Measurements from ENCODE around the gene ACER3. TPM values are rescaled to one million over a fixed set of nuclear protein-coding genes. Genes with fewer than 3 reads are reported as not detected.

Gene ACER3
- total RNA-seq, 2 donors from 2014 or later, result 38.9 to 55.5 TPM

DNA sequence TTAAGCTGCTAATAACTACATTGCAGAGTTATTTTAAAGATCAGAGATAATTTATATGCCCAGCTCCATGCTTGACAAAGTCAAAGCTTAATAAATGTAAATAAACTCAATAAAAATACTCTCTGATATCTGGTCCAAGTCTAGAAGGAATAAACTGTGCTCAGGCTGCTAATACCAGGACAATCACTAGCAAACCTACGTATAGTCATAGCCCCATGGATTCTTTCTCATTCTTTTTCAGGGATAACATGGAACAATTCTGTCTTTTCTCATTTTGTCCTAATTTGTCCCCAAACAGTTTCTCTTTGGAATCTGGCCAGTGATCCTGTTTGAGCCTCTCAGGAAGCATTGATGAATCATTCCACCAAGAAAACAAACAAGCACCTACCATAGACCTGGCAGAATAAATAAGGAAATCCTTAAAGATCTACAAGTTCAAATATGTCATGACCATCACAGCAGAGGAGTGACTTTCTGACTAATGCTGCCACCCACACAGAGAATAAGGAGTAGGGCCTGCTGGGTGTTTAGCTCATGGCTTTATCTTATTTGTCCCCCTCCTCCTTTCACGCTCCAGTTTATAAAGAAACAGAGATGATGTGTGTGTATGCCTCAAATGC, 159.4 kb downstream of the ACER3 start:
- DNase-seq, result no peak
- peak; percentile 92 for ATAC-seq
- intact Hi-C loops (cut with DNase I, micrococcal nuclease), result no loop called here

DNA sequence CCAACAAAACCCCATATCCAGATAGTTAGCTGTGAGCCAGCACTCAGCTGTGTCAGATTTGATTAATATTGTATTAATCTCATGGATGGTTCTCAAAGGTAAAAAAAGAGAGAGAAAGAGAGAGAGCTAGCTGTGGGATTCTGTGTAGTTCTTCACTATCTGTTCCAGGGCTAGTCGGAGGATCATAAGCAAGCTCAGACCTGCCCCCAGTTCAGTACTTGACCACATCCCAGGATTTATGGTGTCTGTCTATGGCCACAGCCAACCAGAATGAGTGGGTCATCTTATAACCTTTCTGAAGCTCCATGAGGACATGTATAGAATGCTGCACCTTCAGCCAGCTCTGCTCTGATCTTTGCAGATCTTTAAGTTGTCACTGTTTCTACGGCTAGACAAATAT, 160.0 kb downstream of the ACER3 start:
- ATAC-seq, result peak; percentile 47
- no peak for DNase-seq
- intact Hi-C loops (cut with DNase I, micrococcal nuclease), result no loop called here

DNA sequence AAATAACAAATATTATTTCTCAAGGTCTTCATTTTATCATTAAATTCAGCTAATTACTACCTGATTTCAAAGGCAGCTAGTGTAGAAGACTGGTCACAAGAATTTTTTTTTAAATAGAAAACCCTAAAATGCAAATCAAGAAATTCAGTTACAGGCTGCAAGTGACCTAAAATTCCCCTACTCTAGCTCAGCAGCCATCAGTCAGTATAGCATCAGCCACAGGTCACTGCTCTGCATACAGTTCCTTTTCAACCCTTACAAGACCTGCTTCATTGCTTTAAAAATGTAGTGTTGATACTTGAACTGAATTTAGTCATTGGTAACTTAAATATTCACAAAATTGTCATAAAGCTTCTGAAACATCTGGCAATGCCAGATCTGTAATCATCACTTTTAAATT, 164.0 kb downstream of the ACER3 start:
- ATAC-seq (no peak), DNase-seq (no peak)
- intact Hi-C loops (cut with DNase I, micrococcal nuclease), result no loop called here

DNA sequence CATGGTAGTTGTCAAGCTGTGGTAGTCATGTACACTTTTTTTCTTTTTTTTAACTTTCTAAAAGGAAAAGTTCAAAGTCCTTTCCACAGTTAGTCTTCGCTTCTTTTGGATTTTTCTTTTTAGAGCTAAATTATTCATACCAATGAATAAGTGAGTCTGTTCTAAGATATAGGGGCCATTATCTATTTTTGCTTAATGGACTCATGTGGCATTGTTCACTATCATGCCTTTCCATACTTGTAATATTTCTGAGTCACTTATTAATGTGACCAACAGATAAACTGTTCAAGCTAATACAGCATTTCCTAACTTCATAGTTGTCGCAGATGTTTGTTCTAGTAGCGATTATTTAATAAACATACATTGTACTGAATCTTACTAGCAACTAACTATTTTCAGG, 165.5 kb downstream of the ACER3 start:
- DNase-seq, result no peak
- intact Hi-C loops (cut with DNase I, micrococcal nuclease), result no loop called here
- ATAC-seq, result no peak

DNA sequence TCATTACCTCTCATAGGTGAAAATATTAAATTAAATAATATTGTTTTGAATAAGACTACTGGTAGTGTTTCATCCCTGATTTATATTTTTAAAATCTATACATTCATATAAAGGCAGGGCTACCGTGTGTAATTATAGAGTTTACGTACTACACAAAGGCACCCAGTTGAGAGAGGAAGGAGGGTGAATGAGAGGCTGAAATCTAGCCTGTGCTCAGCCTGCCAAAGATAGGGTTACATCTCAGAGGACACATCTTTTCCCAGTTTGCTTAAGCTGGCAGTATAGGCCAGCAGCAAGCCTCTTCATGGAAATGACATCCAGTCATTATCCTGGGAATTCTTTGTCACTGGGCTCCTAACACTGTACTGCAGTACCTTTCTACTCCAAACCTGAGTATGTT, 166.0 kb downstream of the ACER3 start:
- DNase-seq (no peak), ATAC-seq (no peak)
- intact Hi-C loops (cut with DNase I, micrococcal nuclease), result no loop called here

DNA sequence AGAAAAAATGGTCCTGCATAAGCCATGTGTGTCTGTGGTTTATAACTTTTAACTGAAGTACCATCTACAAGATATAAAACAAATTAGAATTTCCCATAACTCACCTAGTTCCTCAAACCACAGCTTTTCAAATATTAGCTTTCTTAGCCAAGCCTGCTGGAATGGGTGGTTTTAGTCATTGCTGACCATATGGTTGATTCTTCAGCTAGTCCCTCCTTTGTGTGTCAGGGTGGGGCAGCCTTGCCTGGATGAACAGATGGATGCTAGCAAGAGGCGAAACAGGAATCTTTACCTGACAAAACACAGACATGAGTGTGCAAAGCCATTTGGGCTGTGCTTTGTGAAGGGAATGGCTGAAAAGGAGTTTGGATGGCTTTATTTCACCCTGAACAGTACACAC, 166.6 kb downstream of the ACER3 start:
- intact Hi-C loops (cut with DNase I, micrococcal nuclease), result no loop called here
- DNase-seq (no peak), ATAC-seq (peak; percentile 64)

DNA sequence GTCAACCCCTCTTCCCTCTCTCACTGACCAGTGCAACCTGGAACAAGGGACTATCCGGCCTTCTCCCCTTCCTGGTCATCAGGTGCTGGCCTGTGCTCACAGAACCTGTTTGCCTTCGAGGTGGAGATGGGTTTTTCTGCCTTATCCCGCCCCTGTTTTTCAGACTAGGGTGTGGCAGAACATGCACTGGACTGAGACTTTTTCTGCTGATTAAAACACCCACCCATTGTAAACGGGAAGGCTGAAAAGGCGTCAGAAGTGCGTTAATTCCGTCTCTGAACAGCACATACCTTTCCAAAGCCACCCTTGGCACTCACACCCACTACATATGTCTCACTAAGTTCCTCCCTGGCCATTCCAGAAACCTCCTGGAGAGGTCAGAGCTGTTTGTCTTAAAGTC, 169.1 kb downstream of the ACER3 start:
- ATAC-seq, result peak; percentile 80

DNA sequence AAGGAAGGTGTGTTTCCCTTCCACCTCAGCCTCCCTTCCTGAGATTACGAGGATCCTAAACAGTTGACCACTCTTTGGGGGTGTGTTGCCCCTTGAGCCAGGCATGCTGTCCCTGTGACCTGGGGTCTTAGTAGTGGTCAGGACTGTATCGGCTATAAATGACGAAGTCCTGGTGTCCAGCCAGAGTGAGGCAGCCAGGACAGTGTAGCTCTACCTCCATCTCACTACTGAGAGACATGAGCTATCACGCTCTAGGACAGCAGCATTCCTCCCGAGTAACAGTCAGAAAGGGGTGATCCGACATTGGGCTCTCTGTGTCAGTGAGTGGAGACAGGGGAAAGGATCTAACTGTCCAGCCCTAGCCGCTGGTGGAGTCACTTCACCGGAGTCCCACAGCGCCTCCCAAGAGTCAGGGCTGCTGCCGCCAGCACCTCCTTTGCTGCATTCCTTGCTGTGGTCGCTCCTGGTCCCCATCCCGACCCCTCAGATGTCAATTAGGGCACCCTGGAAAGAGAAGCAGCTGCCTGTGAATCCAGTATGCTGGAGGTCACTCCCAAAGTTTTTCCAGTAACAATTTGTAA, 170.2 kb downstream of the ACER3 start:
- no peak for DNase-seq

More for the DNA sequence above, 169.1 kb downstream of the ACER3 start:
- intact Hi-C loops (cut with DNase I, micrococcal nuclease), result no loop called here
- DNase-seq, result peak; percentile 49 to 79

DNA sequence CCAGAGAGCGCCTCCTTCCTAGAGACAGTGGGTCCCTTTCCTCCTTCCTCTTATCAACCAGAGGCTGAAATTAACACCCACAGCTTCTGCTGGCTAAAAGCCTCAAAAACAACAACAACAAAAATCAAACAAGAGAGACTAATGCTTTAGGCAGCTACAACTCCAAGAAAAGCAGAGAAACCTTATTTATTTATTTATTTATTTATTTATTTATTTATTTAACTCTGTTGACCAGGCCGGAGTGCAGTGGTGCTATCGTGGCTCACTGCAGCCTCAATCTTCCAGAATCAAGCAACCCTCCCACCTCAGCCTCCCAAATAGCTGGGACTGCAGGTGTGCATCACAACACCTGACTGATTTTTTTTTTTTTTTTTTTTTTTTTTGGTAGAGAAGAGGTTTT, 170.9 kb downstream of the ACER3 start:
- no peak for DNase-seq
- intact Hi-C loops (cut with DNase I, micrococcal nuclease), result no loop called here
- no peak for ATAC-seq

More for the DNA sequence above, 170.2 kb downstream of the ACER3 start:
- intact Hi-C loops (cut with DNase I, micrococcal nuclease), result no loop called here
- ATAC-seq, result no peak

DNA sequence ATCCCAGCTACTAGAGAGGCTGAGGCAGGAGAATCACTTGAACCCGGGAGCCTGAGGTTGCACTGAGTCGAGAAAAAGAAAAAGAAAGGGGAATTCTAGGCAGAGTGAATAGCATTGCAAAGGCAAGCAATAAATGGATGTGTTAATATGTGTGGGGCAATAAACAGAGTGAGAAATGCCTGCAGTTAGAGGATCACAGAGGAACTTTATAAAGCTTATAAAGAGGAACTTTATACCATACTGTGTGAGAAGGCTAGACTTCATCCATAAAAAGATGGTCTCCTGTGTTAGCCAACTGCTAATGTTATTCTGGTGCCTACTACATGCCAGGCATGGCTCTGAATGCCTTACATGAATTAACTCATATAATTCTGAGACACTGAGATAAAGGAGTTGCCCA, 174.3 kb downstream of the ACER3 start:
- intact Hi-C loops (cut with DNase I, micrococcal nuclease), result no loop called here
- DNase-seq, result no peak

DNA sequence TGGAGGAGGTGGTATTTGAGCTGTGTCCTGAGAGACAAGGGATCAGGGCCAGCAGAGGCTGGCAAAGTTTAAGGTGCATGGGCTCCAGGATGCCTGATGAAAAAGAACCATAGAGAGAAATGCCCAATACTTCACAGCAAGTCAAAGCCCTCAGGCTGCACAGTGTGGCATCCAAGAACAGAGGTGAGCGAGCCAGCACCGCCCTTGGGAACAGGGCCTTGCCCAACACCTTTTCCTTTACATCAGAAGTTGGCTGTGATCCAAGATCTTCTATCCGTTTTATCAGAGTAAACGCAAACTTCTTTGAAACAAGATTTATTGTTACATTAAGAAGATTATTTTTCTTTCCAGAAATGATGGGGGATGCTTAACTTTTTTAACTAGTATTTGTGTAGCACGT, 174.9 kb downstream of the ACER3 start:
- DNase-seq (peak; percentile 70 to 75), ATAC-seq (peak; percentile 75)
- intact Hi-C loops (cut with DNase I, micrococcal nuclease), result no loop called here

More for the DNA sequence above, 174.3 kb downstream of the ACER3 start:
- peak; percentile 73 for ATAC-seq

DNA sequence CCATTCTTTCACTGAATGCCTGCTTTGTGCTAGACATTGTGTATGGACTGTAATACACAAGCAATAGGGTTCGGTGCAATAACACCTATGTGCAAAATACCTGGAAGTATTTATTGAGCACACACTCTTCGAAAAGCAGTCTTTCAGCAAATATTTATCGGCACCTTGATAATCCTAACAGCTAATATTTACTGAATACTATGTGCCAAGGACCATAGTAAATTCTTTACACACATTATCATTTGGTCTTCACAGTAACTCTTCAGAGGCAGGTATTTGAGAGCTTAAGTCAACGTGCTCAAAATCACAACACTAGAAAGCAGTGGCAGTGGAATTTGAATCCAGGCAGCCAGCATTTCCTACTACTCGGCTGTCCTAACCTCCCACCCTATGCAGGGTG, 175.7 kb downstream of the ACER3 start:
- ATAC-seq, result peak; percentile 5
- intact Hi-C loops (cut with DNase I, micrococcal nuclease), result no loop called here
- no peak for DNase-seq

DNA sequence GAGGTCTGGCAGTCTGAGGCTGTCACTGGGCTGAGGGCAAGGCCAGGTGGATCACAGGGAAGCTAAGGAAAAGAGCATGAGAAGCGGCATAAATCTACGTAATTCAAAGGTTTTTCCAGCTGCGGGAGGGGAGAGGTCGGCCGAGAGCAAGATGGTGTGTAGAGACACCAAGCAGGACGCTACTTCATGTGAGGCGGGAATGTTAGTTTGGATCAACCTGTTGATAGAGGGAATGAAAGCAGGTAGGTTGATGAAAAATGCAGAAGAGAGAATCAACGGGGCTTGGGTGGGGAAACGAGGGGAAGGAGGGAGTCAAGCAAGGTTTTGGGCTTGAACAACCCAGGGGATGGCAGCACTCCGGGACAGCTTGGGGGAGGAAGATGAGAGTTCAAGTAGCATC, 176.3 kb downstream of the ACER3 start:
- ATAC-seq (no peak), DNase-seq (no peak)
- intact Hi-C loops (cut with DNase I, micrococcal nuclease), result no loop called here

DNA sequence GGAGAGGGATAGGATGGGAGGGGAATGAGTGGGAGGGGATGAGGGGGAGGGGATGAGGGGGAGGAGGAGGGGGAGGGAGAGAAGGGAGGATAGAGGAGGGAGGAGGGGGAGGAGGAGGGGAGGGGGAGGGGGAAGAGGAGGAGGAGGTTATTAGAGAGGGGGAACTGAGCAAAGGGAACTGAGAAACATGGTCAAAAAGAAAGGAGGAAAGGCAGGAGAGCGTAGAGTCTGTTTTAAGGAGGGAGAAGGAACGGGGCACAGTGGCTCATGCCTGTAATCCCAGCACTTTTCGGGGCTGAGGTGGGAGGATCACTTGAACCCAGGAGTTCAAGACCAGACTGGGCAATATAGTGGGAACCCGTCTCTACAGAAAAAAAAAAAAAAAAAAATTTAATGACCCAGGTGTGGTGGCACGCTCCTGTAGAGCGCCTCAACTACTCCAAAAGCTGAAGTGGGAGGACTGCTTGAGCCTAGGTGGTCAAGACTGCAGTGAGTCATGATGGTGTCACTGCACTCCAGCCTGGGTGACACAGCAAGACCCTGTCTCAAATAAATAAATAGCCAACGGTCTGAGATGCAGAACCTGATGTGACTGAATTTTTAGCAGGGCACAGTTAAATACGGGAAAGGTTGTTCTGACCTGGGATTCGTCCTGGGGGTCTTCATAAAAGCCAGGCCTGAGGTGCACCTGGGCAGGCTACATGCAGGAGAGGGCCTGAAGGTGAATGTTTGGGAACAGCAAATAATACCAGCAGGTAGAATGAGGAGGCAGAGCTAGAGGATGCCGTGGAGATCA, 177.5 kb downstream of the ACER3 start:
- intact Hi-C loops (cut with DNase I, micrococcal nuclease), result no loop called here
- DNase-seq (no peak), ATAC-seq (no peak)

DNA sequence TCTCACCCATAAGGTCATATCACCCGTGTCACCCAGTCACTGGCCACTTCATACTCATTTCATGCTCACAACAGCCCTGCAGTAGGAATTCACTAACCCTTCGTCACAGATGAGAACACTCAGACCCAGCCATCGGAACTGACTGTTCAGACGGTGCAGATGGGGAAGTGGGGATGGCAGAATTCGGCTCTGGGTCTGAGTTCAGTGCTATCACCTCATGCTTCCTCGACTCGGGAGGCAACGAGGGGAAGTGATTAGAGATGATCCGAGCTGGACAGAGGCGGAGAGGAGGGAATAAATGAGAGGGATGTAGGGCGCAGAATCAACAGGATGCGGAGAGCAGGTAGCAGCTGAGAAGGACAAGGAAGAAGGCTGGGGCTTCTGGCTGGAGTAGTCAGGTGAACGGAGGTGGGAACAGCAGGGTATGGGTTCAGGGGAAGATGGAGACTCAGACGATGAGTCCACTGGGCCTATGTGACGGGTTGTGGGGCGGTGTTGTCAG, 178.2 kb downstream of the ACER3 start:
- no peak for DNase-seq
- no peak for ATAC-seq
- intact Hi-C loops (cut with DNase I, micrococcal nuclease), result no loop called here

DNA sequence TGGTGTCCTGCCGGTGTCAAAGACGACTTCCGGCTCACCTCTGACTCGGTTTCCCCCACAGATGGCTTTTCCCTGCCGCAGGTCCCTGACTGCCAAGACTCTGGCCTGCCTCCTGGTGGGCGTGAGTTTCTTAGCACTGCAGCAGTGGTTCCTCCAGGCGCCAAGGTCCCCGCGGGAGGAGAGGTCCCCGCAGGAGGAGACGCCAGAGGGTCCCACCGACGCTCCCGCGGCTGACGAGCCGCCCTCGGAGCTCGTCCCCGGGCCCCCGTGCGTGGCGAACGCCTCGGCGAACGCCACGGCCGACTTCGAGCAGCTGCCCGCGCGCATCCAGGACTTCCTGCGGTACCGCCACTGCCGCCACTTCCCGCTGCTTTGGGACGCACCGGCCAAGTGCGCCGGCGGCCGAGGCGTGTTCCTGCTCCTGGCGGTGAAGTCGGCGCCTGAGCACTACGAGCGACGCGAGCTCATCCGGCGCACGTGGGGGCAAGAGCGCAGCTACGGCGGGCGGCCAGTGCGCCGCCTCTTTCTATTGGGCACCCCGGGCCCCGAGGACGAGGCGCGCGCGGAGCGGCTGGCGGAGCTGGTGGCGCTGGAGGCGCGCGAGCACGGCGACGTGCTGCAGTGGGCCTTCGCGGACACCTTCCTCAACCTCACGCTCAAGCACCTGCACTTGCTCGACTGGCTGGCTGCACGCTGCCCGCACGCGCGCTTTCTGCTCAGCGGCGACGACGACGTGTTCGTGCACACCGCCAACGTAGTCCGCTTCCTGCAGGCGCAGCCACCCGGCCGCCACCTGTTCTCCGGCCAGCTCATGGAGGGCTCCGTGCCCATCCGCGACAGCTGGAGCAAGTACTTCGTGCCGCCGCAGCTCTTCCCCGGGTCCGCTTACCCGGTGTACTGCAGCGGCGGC, 179.0 kb downstream of the ACER3 start:
- intact Hi-C loops (cut with DNase I, micrococcal nuclease), result loop anchor here (10.0 kb wide), 2 partner anchors 55 to 115 kb away; no protein-coding TSS in a partner anchor
- DNase-seq, result peak in 1 of 2 donors; percentile 78
- peak; percentile 44 for ATAC-seq

DNA sequence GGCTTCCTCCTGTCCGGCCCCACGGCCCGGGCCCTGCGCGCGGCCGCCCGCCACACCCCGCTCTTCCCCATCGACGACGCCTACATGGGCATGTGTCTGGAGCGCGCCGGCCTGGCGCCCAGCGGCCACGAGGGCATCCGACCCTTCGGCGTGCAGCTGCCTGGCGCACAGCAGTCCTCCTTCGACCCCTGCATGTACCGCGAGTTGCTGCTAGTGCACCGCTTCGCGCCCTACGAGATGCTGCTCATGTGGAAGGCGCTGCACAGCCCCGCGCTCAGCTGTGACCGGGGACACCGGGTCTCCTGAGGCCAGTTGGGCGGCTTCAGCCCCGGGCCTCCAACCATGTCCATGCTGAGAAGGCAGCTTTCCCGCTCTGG, 179.7 kb downstream of the ACER3 start:
- ATAC-seq (no peak), DNase-seq (no peak)
- intact Hi-C loops (cut with DNase I, micrococcal nuclease), result loop anchor here (10.0 kb wide), 2 partner anchors 54 to 116 kb away; no protein-coding TSS in a partner anchor

DNA sequence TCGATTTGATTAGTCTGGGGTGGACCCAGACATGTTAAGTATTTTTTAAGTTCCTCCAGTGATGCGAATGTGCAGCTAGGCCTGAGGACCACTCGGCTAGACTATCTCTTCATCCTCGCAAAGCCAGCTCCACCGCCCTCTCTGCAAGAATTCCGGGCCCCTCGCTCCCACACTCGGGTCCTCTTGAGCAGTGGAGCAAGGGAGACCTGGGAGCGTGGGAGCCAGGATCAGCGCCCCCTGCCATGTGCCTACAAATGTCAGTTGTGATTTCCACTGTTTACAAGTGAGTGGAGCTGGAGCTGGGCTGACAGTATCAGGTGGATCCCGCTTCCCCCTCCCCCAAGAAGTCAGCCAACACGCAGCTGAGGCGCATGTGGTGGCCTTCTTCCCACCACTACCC, 180.2 kb downstream of the ACER3 start:
- DNase-seq (no peak), ATAC-seq (no peak)
- intact Hi-C loops (cut with DNase I, micrococcal nuclease), result loop anchor here (10.0 kb wide), 2 partner anchors 54 to 116 kb away; no protein-coding TSS in a partner anchor

Measured in left colon (tissue), 2 donors.